Effector memory CD4-positive, alpha-beta T cell (primary cell): ENCODE results near the gene GIMAP2.
A peak's percentile ranks its signal among the peaks of the same experiment; 100 is the strongest.
"Not testable (repeated sequence)": the region's sequence is repeated elsewhere in the genome, so short reads cannot be mapped to it uniquely, and the experiment has no call there.

Source experiments
- DNase-seq, 3 donors: peaks; one replicate each; pipeline ENCODE4 v3.0.0-alpha.2; 2020
- H3K27ac ChIP-seq: 2 replicates; pipeline ENCODE4 v1.7.0; 2013; ENCODE audit warnings: mild to moderate bottlenecking, low read length, moderate library complexity; ENCODE audit not compliant: insufficient read depth, poor library complexity, severe bottlenecking
- H3K27me3 ChIP-seq: replicated peaks from 2 replicates; pipeline ENCODE4 v1.7.0; 2013; ENCODE audit warnings: mild to moderate bottlenecking, low read length; ENCODE audit not compliant: insufficient read depth, control insufficient read depth, poor library complexity, severe bottlenecking
- H3K36me3 ChIP-seq: 2 replicates; pipeline ENCODE4 v1.7.0; 2013; ENCODE audit warnings: mild to moderate bottlenecking, low read length, moderate library complexity; ENCODE audit not compliant: control insufficient read depth, insufficient read depth
- H3K4me1 ChIP-seq: 2 replicates; pipeline ENCODE4 v1.7.0; 2013; ENCODE audit warnings: low read length, mild to moderate bottlenecking; ENCODE audit not compliant: control insufficient read depth, insufficient read depth, poor library complexity, severe bottlenecking
- H3K4me3 ChIP-seq: 2 replicates; pipeline ENCODE4 v1.7.0; 2013; ENCODE audit warnings: low read length, low read depth, mild to moderate bottlenecking; ENCODE audit not compliant: insufficient read depth, poor library complexity, severe bottlenecking
- H3K9me3 ChIP-seq: 2 replicates; pipeline ENCODE4 v1.7.0; 2013; ENCODE audit warnings: mild to moderate bottlenecking, low read length, moderate library complexity; ENCODE audit not compliant: control insufficient read depth

The GIMAP2 gene

DNA sequence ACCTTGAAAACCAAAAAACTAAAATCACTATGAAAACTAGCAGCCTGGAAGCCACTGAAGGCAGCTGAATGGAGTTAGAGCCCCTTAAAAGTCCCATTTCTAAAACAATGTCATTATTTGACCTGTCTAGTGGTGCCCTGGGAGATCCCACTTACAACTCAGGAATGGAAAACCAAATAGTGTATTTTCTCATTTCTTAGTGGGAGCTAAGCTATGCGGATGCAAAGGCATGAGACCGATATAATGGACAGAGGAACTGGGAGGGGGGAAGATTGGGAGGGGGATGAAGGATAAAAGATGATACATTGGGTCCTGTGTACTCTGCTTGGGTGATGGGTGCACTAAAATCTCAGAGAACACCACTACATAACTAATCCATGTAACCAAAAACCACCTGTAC lies 9.8 kb upstream of the GIMAP2 start:
- H3K36me3 ChIP-seq: no peaks in the 10 kb centered on the region
- H3K27me3 ChIP-seq: no peaks in the 10 kb centered on the region
- peaks cover 18% of the 10 kb centered on the region for H3K4me1 ChIP-seq
- no peaks in the 10 kb centered on the region for H3K9me3 ChIP-seq
- H3K4me3 ChIP-seq: no peak overlapping the region
- DNase-seq: no peak
- H3K27ac ChIP-seq: peak overlapping the region; percentile 71

DNA sequence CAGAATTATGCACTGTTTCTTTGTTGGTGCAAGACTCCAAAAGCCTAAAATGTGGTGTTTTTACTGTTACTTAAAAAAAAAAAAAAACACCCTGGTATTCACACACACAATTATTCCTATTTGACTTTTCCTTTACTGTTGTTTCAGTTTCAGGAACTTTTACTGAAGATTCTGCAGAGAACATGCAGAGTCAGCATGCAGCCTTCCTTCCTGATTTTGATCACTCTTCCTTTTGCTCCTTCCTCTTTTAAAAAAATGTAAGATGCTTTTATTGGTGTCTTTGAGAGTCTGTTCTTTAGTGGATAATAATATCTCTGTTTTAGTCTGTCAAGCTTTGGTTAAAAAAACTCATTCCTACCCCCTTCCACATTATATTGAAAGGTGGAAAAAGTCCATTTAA lies 9.2 kb upstream of the GIMAP2 start:
- peak overlapping the region; percentile 71 for H3K27ac ChIP-seq
- H3K4me1 ChIP-seq: peaks cover 15% of the 10 kb centered on the region
- peak overlapping the region; percentile 26 for H3K4me3 ChIP-seq
- not testable (repeated sequence) for H3K27me3 ChIP-seq, H3K36me3 ChIP-seq, DNase-seq, H3K9me3 ChIP-seq

DNA sequence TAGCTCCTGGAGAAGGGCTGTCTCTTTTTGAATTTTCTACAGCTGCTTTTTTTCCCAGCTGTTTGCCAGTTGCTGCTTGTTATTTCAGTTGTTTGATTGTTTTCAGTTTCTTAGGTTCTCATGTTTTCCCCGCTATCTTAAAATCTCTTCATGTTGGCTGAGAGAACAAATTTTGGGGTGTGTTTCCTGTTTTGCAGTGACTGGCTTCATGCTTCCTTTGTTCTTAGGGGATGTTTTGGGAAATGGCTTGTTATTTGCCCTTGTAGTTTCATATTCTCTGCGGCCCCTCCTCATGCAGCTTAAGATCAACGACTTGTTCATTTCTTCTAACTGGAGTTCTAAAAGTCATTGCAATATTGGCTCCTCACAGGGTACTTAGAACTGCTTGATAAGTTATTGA lies 8.7 kb upstream of the GIMAP2 start:
- peaks cover 15% of the 10 kb centered on the region for H3K4me1 ChIP-seq
- H3K27me3 ChIP-seq, H3K9me3 ChIP-seq, H3K36me3 ChIP-seq: not testable (repeated sequence)
- peak overlapping the region; percentile 26 for H3K4me3 ChIP-seq
- peak overlapping the region; percentile 71 for H3K27ac ChIP-seq
- DNase-seq: peak in 1 of 3 donors; percentile 25

DNA sequence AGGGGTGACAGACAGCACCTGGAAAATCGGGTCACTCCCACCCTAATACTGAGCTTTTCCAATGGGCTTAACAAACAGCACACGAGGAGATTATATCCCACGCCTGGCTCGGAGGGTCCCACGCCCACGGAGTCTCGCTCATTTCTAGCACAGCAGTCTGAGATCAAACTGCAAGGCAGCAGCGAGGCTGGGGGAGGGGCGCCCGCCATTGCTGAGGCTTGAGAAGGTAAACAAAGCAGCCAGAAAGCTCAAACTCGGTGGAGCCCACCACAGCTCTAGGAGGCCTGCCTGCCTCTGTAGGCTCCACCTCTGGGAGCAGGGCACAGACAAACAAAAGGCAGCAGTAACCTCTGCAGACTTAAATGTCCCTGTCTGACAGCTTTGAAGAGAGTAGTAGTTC lies 6.9 kb upstream of the GIMAP2 start:
- H3K27me3 ChIP-seq, DNase-seq, H3K36me3 ChIP-seq, H3K9me3 ChIP-seq, H3K4me3 ChIP-seq: not testable (repeated sequence)
- H3K27ac ChIP-seq: peak overlapping the region; percentile 58
- peaks cover 19% of the 10 kb centered on the region for H3K4me1 ChIP-seq

DNA sequence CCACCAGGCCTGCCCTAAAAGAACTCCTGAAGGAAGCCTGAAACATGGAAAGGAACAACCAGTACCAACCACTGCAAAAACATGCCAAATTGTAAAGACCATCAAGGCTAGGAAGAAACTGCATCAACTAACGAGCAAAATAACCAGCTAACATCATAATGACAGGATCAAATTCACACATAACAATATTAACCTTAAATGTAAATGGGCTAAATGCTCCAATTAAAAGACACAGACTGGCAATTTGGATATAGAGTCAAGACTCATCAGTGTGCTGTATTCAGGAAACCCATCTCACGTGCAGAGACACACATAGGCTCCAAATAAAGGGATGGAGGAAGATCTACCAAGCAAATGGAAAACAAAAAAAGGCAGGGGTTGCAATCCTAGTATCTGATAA lies 5.1 kb upstream of the GIMAP2 start:
- not testable (repeated sequence) for H3K27ac ChIP-seq, H3K4me3 ChIP-seq, H3K36me3 ChIP-seq, H3K9me3 ChIP-seq, H3K27me3 ChIP-seq, DNase-seq
- H3K4me1 ChIP-seq: peaks cover 31% of the 10 kb centered on the region

DNA sequence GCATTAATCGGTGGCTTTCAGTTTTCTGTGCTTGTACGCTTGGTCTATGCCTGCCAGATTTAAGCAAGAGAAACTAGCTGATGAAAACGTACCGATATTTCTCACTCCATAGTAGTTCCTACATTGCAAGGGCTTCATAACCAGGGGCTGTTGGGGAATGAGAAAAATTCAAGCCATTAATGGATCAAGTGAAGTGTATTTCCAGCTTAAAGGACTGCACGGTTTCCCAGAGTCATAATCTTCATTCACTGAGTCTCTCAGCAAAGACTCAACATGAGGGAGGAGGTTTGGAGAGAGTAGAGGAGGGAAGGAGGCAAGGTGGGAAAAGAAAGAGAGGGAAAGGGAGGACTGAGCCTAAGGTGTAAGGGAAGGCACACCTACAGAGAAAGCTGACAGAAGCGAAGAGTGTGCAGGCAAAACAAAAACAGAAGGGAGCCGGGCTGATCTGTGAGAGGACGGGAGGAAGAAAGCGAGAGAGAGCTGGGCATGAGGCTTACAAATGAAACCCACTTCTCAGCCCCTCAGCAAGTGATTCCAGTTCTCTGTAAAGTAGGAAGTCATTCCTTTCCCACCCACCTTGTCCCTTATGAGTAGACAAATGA lies 625 bp downstream of the GIMAP2 start:
- peak overlapping the region; percentile 88 for H3K27ac ChIP-seq
- no peak for DNase-seq
- peak overlapping the region; percentile 61 for H3K4me3 ChIP-seq
- no peaks in the 10 kb centered on the region for H3K27me3 ChIP-seq
- peaks cover 6% of the 10 kb centered on the region for H3K9me3 ChIP-seq
- H3K36me3 ChIP-seq: peaks cover 29% of the 10 kb centered on the region
- H3K4me1 ChIP-seq: peaks cover 31% of the 10 kb centered on the region

DNA sequence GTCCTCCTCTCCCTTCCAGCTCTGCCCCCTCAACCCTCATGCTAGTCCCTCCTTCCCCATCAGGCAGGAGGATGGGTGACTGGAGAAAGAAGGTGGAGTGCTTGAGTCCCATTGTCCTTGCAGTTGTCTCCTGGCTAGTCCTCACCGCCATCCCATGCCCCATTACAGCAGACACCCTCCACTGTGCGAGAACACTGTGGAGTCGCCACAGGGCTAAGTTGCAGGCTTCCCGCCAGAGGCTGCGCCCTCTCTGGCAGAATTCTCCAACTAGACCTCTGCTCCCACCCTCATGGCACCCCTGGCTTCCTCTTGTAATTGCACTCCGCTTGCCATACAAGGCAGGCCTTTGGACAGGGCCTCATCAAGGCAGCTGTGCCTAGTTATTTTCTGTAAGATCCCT lies 3.1 kb downstream of the GIMAP2 start:
- Histone ChIP-seq H3K36me3 (peaks cover 46% of the 10 kb centered on the region), H3K4me1 (peaks cover 27% of the 10 kb centered on the region), H3K27ac (no peak overlapping the region)

DNA sequence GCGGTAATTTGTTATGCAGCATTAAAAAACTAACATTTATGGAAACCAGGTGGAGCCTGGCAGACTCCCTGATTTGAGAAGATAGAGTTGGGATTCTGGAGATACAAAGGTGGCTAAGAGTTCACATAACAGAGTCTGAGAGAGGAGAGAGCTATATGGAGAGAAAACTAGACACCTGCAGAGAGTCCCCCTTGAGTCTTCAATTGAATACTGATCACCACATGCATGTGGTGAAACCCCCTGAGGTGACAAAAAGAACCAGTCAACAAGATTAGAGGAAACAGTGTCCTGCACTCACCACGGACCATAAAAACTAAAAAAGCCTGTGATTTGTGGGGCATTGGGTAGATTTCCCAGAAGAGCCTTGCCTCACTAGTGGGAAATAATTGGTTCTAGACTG lies 10.1 kb downstream of the GIMAP2 start:
- peaks cover 73% of the 10 kb centered on the region for H3K9me3 ChIP-seq
- no peak for DNase-seq
- H3K27ac ChIP-seq: no peak overlapping the region
- no peaks in the 10 kb centered on the region for H3K27me3 ChIP-seq
- peaks cover 21% of the 10 kb centered on the region for H3K36me3 ChIP-seq
- H3K4me1 ChIP-seq: no peaks in the 10 kb centered on the region
- no peak overlapping the region for H3K4me3 ChIP-seq

More for the DNA sequence above, 3.1 kb downstream of the GIMAP2 start:
- Histone ChIP-seq H3K27me3 (no peaks in the 10 kb centered on the region), H3K4me3 (peak overlapping the region; percentile 28), H3K9me3 (peaks cover 27% of the 10 kb centered on the region)
- no peak for DNase-seq

DNA sequence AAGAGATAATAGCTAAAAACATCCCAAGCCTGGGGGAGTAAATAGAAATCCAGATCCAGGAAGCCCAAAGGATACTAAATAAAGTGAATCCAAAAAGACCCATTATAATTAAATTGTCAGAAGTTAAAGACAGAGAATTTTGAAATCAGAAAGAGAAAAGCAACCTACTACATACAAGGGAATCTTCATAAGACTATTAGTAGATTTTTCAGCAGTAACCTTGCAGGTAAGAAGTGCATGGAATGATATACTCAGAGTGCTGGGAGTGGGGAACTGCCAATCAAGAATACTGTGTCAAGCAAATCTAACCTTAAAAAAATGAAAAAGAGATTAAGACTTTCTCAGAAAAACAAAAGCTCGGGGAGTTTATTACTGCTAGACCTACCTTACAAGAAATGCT lies 17.7 kb downstream of the GIMAP2 start:
- DNase-seq: no peak
- H3K9me3 ChIP-seq: peaks cover 42% of the 10 kb centered on the region
- no peaks in the 10 kb centered on the region for H3K4me1 ChIP-seq
- H3K36me3 ChIP-seq: no peaks in the 10 kb centered on the region
- H3K4me3 ChIP-seq: no peak overlapping the region
- H3K27ac ChIP-seq: no peak overlapping the region
- no peaks in the 10 kb centered on the region for H3K27me3 ChIP-seq

DNA sequence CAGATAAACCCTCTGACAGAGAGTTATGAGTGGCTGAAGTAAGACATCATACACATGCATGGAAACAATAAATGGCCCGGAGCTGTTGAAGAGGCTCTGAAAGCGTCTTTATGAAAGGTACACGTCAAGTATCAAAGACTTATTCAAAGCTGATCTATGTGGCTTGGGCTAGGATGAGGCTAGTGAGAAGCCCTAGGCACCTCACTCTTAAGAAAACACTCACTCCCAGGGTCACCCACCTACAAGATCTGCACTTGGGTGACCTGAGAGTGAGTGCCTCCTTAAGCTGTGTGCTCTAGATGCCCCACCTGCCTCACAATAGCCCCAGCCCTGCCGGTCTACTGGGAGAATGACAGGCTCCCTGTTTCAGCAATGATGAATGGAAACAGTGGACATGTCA lies 29.8 kb downstream of the GIMAP2 start:
- Histone ChIP-seq H3K4me3 (peak overlapping the region; percentile 90), H3K27ac (peak overlapping the region; percentile 79), H3K4me1 (peaks cover 38% of the 10 kb centered on the region), H3K9me3 (peaks cover 8% of the 10 kb centered on the region), H3K36me3 (peaks cover 18% of the 10 kb centered on the region), H3K27me3 (no peaks in the 10 kb centered on the region)
- DNase-seq: no peak
